Nephron (organoid): Measurements from ENCODE around the gene NXN.
"Not testable (repeated sequence)": the region's sequence is repeated elsewhere in the genome, so short reads cannot be mapped to it uniquely, and the experiment has no call there.

ENCODE experiments used
- H3K27ac Mint-ChIP-seq, 3 experiments: 2 replicates each; pipeline ENCODE4 v1.8.0; 2020; ENCODE audit warnings: mixed read lengths in 3 of 3, mild to moderate bottlenecking in 2 of 3, moderate library complexity in 1 of 3
- H3K27me3 Mint-ChIP-seq: 2 replicates; pipeline ENCODE4 v1.8.0; 2021; ENCODE audit warnings: low read depth, mild to moderate bottlenecking, moderate library complexity, mixed read lengths
- H3K36me3 Mint-ChIP-seq: 2 replicates; pipeline ENCODE4 v1.8.0; 2020; ENCODE audit warnings: low read depth, mixed read lengths
- H3K4me1 Mint-ChIP-seq: 2 replicates; pipeline ENCODE4 v1.8.0; 2020; ENCODE audit warnings: mixed read lengths
- H3K4me3 Mint-ChIP-seq, 3 experiments: 2 replicates each; pipeline ENCODE4 v1.8.0; 2020; ENCODE audit warnings: mild to moderate bottlenecking in 3 of 3, mixed read lengths in 3 of 3, moderate library complexity in 2 of 3
- H3K9me3 Mint-ChIP-seq: 2 replicates; pipeline ENCODE4 v1.8.0; 2020; ENCODE audit warnings: mixed read lengths
- TF ChIP-seq, protein P1 (sequence below), 3 experiments: fragments of 200-600 bp; sonication (generic); IDR thresholded peaks; one replicate each; pipeline ENCODE4 v1.5.0; 2021; ENCODE audit warnings: antibody characterized with exemption in 3 of 3; ENCODE audit not compliant: unreplicated experiment in 3 of 3

NXN gene

DNA sequence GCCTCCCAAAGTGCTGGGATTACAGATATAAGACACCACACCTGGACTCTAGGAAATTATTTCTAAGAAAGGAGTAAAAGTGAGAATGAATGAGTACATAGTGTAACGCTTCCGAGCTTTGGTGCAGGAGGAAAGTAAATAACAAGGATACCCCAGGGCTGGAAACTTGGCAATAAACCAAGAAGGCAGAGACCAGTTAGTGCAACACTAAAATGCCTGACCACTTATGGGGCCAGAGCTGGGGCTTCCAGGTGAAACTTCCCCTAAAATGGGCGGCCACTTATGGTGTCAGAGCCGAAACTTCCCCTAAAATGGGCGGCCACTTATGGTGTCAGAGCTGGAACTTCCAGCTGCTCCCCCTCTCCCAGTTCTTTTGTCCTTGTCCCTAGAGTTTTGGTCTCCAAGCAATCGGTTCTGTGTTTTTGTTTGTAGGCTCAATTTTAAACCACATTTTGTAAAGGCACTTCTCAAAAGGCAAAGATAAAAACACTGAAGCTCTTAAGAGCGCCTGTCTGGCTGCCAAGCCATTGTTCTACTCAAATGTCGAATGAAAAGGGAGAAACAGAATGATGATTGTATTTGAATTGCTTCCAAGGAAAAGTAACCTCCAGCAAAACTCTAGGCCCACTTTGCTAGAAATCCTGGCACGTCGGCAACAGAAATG, 63.9 kb downstream of the NXN start:
- Mint-ChIP-seq H3K36me3 (peaks cover 34% of the 10 kb centered on the region), H3K4me3 (peak overlapping the region in 2 of 3 experiments; percentile 32 to 56), H3K27me3 (no peaks in the 10 kb centered on the region), H3K4me1 (peaks cover 49% of the 10 kb centered on the region), H3K9me3 (peaks cover 12% of the 10 kb centered on the region), H3K27ac (peak overlapping the region; percentile 97 to 99 (median 98))
- TF ChIP-seq, protein P1, sequence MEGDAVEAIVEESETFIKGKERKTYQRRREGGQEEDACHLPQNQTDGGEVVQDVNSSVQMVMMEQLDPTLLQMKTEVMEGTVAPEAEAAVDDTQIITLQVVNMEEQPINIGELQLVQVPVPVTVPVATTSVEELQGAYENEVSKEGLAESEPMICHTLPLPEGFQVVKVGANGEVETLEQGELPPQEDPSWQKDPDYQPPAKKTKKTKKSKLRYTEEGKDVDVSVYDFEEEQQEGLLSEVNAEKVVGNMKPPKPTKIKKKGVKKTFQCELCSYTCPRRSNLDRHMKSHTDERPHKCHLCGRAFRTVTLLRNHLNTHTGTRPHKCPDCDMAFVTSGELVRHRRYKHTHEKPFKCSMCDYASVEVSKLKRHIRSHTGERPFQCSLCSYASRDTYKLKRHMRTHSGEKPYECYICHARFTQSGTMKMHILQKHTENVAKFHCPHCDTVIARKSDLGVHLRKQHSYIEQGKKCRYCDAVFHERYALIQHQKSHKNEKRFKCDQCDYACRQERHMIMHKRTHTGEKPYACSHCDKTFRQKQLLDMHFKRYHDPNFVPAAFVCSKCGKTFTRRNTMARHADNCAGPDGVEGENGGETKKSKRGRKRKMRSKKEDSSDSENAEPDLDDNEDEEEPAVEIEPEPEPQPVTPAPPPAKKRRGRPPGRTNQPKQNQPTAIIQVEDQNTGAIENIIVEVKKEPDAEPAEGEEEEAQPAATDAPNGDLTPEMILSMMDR (IDR thresholded peaks at IDR 0.05; ENCODE audit: unreplicated experiment in 3 of 3): no peak

DNA sequence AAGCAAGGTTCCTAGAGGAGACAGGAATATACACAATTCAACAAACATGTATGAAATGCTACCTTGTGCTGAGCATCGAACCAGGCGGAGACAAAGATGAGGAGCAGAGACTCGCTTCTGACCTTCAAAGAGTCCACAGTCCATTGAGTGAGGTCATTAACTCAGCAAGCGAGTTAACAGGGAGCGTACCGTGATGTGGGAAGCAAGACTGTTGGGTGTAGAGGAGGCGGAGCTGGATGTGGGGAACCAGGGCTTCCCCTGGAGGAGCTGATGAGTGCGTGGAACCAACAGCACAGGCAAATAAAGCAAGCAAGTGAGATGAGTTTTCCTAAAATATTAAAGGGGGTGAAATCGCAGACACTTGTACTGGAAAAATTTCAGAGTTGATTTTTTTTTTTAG, 65.0 kb downstream of the NXN start:
- TF ChIP-seq, protein P1 (IDR thresholded peaks at IDR 0.05; ENCODE audit: unreplicated experiment in 3 of 3): no peak
- no peaks in the 10 kb centered on the region for H3K27me3 Mint-ChIP-seq
- peak overlapping the region; percentile 64 to 79 (median 73) for H3K27ac Mint-ChIP-seq
- H3K4me1 Mint-ChIP-seq: peaks cover 57% of the 10 kb centered on the region
- no peak overlapping the region for H3K4me3 Mint-ChIP-seq
- peaks cover 32% of the 10 kb centered on the region for H3K36me3 Mint-ChIP-seq
- H3K9me3 Mint-ChIP-seq: peaks cover 12% of the 10 kb centered on the region

DNA sequence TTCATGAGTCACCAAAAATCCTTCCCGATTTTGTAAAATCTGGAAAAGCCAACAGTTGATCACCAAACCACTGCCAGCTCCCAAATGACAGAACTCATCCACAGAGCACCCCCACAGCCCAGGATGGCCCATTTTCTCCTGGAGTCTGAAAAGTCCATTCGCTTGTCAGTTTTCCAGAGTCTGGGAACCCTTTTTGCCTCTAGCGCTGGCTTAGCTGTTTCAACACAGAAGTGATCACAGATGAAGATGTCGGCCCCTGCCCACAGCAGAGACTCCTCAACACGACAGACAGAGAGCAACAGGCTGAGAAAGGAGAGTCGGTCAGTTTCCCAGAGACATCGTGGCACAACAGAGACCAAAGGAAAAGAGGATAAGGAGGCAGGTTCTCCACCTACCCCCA, 66.4 kb downstream of the NXN start:
- Mint-ChIP-seq H3K27ac (peak overlapping the region; percentile 72 to 93 (median 74)), H3K4me3 (no peak overlapping the region), H3K4me1 (peaks cover 63% of the 10 kb centered on the region), H3K36me3 (peaks cover 29% of the 10 kb centered on the region), H3K9me3 (peaks cover 12% of the 10 kb centered on the region), H3K27me3 (no peaks in the 10 kb centered on the region)
- TF ChIP-seq, protein P1 (IDR thresholded peaks at IDR 0.05; ENCODE audit: unreplicated experiment in 3 of 3): no peak

DNA sequence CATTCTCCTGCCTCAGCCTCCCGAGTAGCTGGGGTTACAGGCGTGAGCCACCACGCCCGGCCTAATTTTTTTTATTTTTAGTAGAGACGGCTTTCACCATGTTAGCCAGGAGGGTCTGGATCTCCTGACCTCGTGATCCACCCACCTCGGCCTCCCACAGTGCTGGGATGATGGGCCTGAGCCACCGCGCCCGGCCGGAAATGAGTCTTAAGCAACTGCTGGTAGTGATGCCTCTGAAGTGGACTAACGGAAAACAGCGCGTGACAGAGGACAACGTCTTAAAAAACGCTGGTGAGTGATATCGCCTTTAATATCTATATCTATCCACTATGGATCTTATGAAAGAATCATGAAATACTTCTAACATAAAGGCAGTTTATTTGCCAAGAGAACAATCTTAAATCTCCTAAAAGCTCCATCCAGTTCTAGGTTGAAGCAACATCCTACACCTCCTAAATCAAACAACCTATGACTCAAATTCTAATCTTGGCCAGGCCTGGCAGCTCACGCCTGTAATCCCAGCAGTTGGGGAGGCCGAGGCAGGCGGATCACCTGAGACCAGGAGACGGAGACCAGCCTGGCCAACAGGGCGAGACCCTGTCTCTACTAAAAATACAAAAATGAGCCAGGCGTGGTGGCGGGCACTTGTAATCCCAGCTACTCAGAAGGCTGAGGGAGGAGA, 69.8 kb downstream of the NXN start:
- H3K9me3 Mint-ChIP-seq: no peaks in the 10 kb centered on the region
- peaks cover 9% of the 10 kb centered on the region for H3K36me3 Mint-ChIP-seq
- peak overlapping the region in 1 of 3 experiments; percentile 46 for H3K4me3 Mint-ChIP-seq
- no peaks in the 10 kb centered on the region for H3K27me3 Mint-ChIP-seq
- H3K4me1 Mint-ChIP-seq: peaks cover 53% of the 10 kb centered on the region
- TF ChIP-seq, protein P1 (IDR thresholded peaks at IDR 0.05; ENCODE audit: unreplicated experiment in 3 of 3): no peak
- peak overlapping the region; percentile 90 to 93 (median 93) for H3K27ac Mint-ChIP-seq

DNA sequence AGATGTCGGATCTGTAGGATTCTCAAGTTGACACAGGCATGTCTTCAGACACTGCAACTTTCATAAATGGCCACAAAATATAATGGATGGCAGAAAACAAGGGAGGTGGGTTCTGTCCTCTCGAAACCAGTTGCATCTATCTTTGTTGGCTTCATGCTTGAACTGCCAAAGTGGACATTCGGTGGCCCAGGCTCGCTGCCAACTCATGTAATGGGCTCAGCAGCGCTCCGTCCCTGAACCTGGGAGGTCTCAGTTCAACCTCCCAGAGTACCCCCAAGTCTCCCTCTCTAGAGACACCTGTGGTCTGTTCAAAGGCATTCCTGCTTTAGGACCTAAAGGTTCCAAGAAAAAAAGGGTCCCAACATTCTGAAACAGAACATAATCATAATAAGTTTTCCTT, 71.9 kb downstream of the NXN start:
- no peaks in the 10 kb centered on the region for H3K27me3 Mint-ChIP-seq
- no peak overlapping the region for H3K4me3 Mint-ChIP-seq
- H3K27ac Mint-ChIP-seq: no peak overlapping the region
- H3K4me1 Mint-ChIP-seq: peaks cover 55% of the 10 kb centered on the region
- H3K9me3 Mint-ChIP-seq: no peaks in the 10 kb centered on the region
- no peaks in the 10 kb centered on the region for H3K36me3 Mint-ChIP-seq
- TF ChIP-seq, protein P1 (IDR thresholded peaks at IDR 0.05; ENCODE audit: unreplicated experiment in 3 of 3): no peak

DNA sequence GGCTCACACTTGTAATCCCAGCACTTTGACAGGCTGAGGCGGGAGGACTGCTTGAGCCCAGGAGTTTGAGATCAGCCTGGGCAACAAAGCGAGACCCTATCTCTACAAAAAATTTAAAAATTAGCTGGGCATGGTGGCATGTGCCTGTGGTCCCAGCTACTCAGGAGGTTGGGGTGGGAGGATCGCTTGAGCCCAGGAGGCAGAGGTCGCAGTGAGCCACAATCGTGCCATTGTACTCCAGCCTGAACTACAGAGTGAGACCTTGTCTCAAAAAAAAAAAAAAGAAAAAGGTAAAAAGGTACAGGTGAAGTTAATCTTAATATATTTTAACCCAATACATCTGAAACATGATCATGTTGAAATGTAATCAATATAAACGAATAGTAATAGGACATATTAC, 73.9 kb downstream of the NXN start:
- not testable (repeated sequence) for H3K27me3 Mint-ChIP-seq, H3K9me3 Mint-ChIP-seq, H3K36me3 Mint-ChIP-seq, H3K4me3 Mint-ChIP-seq
- peak overlapping the region in 2 of 3 experiments; percentile 53 to 98 for H3K27ac Mint-ChIP-seq
- H3K4me1 Mint-ChIP-seq: peaks cover 63% of the 10 kb centered on the region
